HG02840 (cell line): ENCODE measurements around the gene NDUFB10.
"Not testable (repeated sequence)": the region's sequence is repeated elsewhere in the genome, so short reads cannot be mapped to it uniquely, and the experiment has no call there.

Source experiments
- ATAC-seq: cut with Tn5 transposase; IDR thresholded peaks from one replicate; pipeline ENCODE4 v1.9.1; 2021; ENCODE audit warnings: mild to moderate bottlenecking, moderate library complexity, moderate number of reproducible peaks; ENCODE audit not compliant: unreplicated experiment, low FRiP score

The NDUFB10 gene

GRCh38 chr16:1923299-1924034 lies 35.9 kb upstream of the NDUFB10 start:
- ATAC-seq: no peak

- ATAC-seq: no peak
Observed at GRCh38 chr16:1924095-1924494, 35.2 kb upstream of the NDUFB10 start.

GRCh38 chr16:1926271-1926670 lies 33.1 kb upstream of the NDUFB10 start:
- no peak for ATAC-seq

GRCh38 chr16:1929105-1929504 lies 30.2 kb upstream of the NDUFB10 start:
- ATAC-seq: no peak

- peak; percentile 71 for ATAC-seq
Observed at GRCh38 chr16:1929578-1930337, 29.6 kb upstream of the NDUFB10 start.

- ATAC-seq: no peak
Observed at GRCh38 chr16:1930338-1930720, 29.0 kb upstream of the NDUFB10 start.

- ATAC-seq: no peak
Observed at GRCh38 chr16:1932050-1933028, 27.0 kb upstream of the NDUFB10 start.

GRCh38 chr16:1933097-1933661 lies 26.2 kb upstream of the NDUFB10 start:
- no peak for ATAC-seq

GRCh38 chr16:1936945-1937479 lies 22.3 kb upstream of the NDUFB10 start:
- no peak for ATAC-seq

GRCh38 chr16:1938316-1938715 lies 21.0 kb upstream of the NDUFB10 start:
- no peak for ATAC-seq

GRCh38 chr16:1938910-1939309 lies 20.4 kb upstream of the NDUFB10 start:
- no peak for ATAC-seq

GRCh38 chr16:1939833-1940232 lies 19.5 kb upstream of the NDUFB10 start:
- not testable (repeated sequence) for ATAC-seq

- no peak for ATAC-seq
Observed at GRCh38 chr16:1940273-1941161, 18.8 kb upstream of the NDUFB10 start.

- ATAC-seq: no peak
Observed at GRCh38 chr16:1941162-1942046, 17.9 kb upstream of the NDUFB10 start.

GRCh38 chr16:1942047-1942809 lies 17.1 kb upstream of the NDUFB10 start:
- ATAC-seq: no peak

- ATAC-seq: peak; percentile 89
Observed at GRCh38 chr16:1942810-1943726, 16.3 kb upstream of the NDUFB10 start, which contains the start of gene MSRB1. Gene MSRB1, minus strand, starts transcription at chr16:1943199. Its CDS starts 43 bp downstream, at chr16:1943156.
